GM12878 (cell line): ENCODE measurements around the gene DDX49. TPM values are rescaled to one million over a fixed set of nuclear protein-coding genes. Genes with fewer than 3 reads are reported as not detected.

ENCODE experiments used
- polyA plus RNA-seq, 11 experiments: library from polyadenylated mRNA; depleted of rRNA in 4 of 11; unstranded in 6 of 11; stranded (reverse) in 5 of 11; fragments of >200 nt; fragmentation: Nextera tagmentation in 4 of 11; fragmentation: Illumina TruSeq in 1 of 11; extraction: Ambion mirVana in 4 of 11; extraction: Trizol in 1 of 11; gene quantifications; 1 replicate in 1 of 11; 2 replicates in 10 of 11; pipeline versions ENCODE4 v1.2.1 to v1.2.3, GENCODE V29; 2011 to 2016; ENCODE audit warnings: inconsistent platforms in 2 of 11, missing spikeins in 2 of 11, low read depth in 1 of 11
- total RNA-seq, 4 experiments: library from RNA; depleted of rRNA in 3 of 4; stranded (reverse); fragments of >200 nt in 3 of 4; fragmentation: Illumina TruSeq in 1 of 4; extraction: Trizol in 1 of 4; gene quantifications; 2 replicates each; pipeline versions ENCODE4 v1.2.1 to v1.2.3, GENCODE V29; 2013 to 2021

The DDX49 gene
- total and polyA plus RNA-seq, 10 of the 15 experiments (the other 5 are each of a cell fraction or from before 2014, with no cell fraction given), result 0.58 to 102 (median 48.1) TPM

Other genes with a start within 250 kb of the DDX49 start
Only the 7 nearest of the 10 such genes appear.
- gene COMP, start 128.4 kb upstream of the DDX49 start, total RNA-seq (2014; rRNA removed), result not detected in 2 replicates
- not detected in 2 replicates for gene COMP, start 128.4 kb upstream of the DDX49 start, total RNA-seq (2014; rRNA removed; fragmentation: Illumina TruSeq; extraction: Trizol)
- not detected in 2 replicates for gene COMP, start 128.4 kb upstream of the DDX49 start, total RNA-seq (2021)
- not detected in 2 replicates for gene COMP, start 128.4 kb upstream of the DDX49 start, polyA plus RNA-seq (2011; rRNA removed)
- gene COMP, start 128.4 kb upstream of the DDX49 start, polyA plus RNA-seq (2014; fragmentation: Illumina TruSeq; extraction: Trizol), result not detected in 2 replicates
- gene COMP, start 128.4 kb upstream of the DDX49 start, polyA plus RNA-seq (2014; fragmentation: Nextera tagmentation; extraction: Ambion mirVana), result not detected
- gene COMP, start 128.4 kb upstream of the DDX49 start, polyA plus RNA-seq (2014; rRNA removed), result not detected in 2 replicates
- gene COMP, start 128.4 kb upstream of the DDX49 start, polyA plus RNA-seq (2016; fragmentation: Nextera tagmentation; extraction: Ambion mirVana), result under 1 TPM in 1 of 2 experiments, not detected in 1; 0.17 TPM
- 35.3 and 40.6 TPM in 2 replicates for gene UPF1, start 87.8 kb upstream of the DDX49 start, total RNA-seq (2014; rRNA removed)
- gene UPF1, start 87.8 kb upstream of the DDX49 start, total RNA-seq (2014; rRNA removed; fragmentation: Illumina TruSeq; extraction: Trizol), result 14.5 and 16.1 TPM in 2 replicates
- gene UPF1, start 87.8 kb upstream of the DDX49 start, total RNA-seq (2021), result 71.9 and 80.9 TPM in 2 replicates
- 8.9 and 22.8 TPM in 2 replicates for gene UPF1, start 87.8 kb upstream of the DDX49 start, polyA plus RNA-seq (2011; rRNA removed)
- 26.2 and 33.5 TPM in 2 replicates for gene UPF1, start 87.8 kb upstream of the DDX49 start, polyA plus RNA-seq (2014; fragmentation: Illumina TruSeq; extraction: Trizol)
- 1 to 10 TPM in 1 of 2 experiments, under 1 TPM in 1; 0.58 to 1.1 TPM for gene UPF1, start 87.8 kb upstream of the DDX49 start, polyA plus RNA-seq (2014; fragmentation: Nextera tagmentation; extraction: Ambion mirVana)
- 35.1 and 47.1 TPM in 2 replicates for gene UPF1, start 87.8 kb upstream of the DDX49 start, polyA plus RNA-seq (2014; rRNA removed)
- gene UPF1, start 87.8 kb upstream of the DDX49 start, polyA plus RNA-seq (2016; fragmentation: Nextera tagmentation; extraction: Ambion mirVana), result 1 to 10 TPM; 4.5 to 5.6 TPM
- gene CERS1, start 23.6 kb upstream of the DDX49 start, total RNA-seq (2014; rRNA removed), result not detected in 2 replicates
- not detected in 2 replicates for gene CERS1, start 23.6 kb upstream of the DDX49 start, total RNA-seq (2014; rRNA removed; fragmentation: Illumina TruSeq; extraction: Trizol)
- not detected in 2 replicates for gene CERS1, start 23.6 kb upstream of the DDX49 start, total RNA-seq (2021)
- gene CERS1, start 23.6 kb upstream of the DDX49 start, polyA plus RNA-seq (2011; rRNA removed), result not detected in 2 replicates
- gene CERS1, start 23.6 kb upstream of the DDX49 start, polyA plus RNA-seq (2014; fragmentation: Illumina TruSeq; extraction: Trizol), result not detected in 2 replicates
- not detected for gene CERS1, start 23.6 kb upstream of the DDX49 start, polyA plus RNA-seq (2014; fragmentation: Nextera tagmentation; extraction: Ambion mirVana)
- 0.16 TPM in 1 of 2 replicates, not detected in the other for gene CERS1, start 23.6 kb upstream of the DDX49 start, polyA plus RNA-seq (2014; rRNA removed)
- gene CERS1, start 23.6 kb upstream of the DDX49 start, polyA plus RNA-seq (2016; fragmentation: Nextera tagmentation; extraction: Ambion mirVana), result under 1 TPM in 1 of 2 experiments, not detected in 1; 0.19 TPM
- 281 and 305 TPM in 2 replicates for gene COPE, start 328 bp upstream of the DDX49 start, total RNA-seq (2014; rRNA removed)
- gene COPE, start 328 bp upstream of the DDX49 start, total RNA-seq (2014; rRNA removed; fragmentation: Illumina TruSeq; extraction: Trizol), result 101 and 113 TPM in 2 replicates
- gene COPE, start 328 bp upstream of the DDX49 start, total RNA-seq (2021), result 277 and 296 TPM in 2 replicates
- 71.8 and 167 TPM in 2 replicates for gene COPE, start 328 bp upstream of the DDX49 start, polyA plus RNA-seq (2011; rRNA removed)
- gene COPE, start 328 bp upstream of the DDX49 start, polyA plus RNA-seq (2014; fragmentation: Illumina TruSeq; extraction: Trizol), result 4.3 and 47.5 TPM in 2 replicates
- gene COPE, start 328 bp upstream of the DDX49 start, polyA plus RNA-seq (2014; fragmentation: Nextera tagmentation; extraction: Ambion mirVana), result 10 to 100 TPM in 1 of 2 experiments, 1 to 10 TPM in 1; 3.5 to 17.8 TPM
- gene COPE, start 328 bp upstream of the DDX49 start, polyA plus RNA-seq (2014; rRNA removed), result 278 and 310 TPM in 2 replicates
- 100 to 1,000 TPM; 387 to 464 TPM for gene COPE, start 328 bp upstream of the DDX49 start, polyA plus RNA-seq (2016; fragmentation: Nextera tagmentation; extraction: Ambion mirVana)
- 0.05 and 0.85 TPM in 2 replicates for gene HOMER3, start 21.5 kb downstream of the DDX49 start, total RNA-seq (2014; rRNA removed)
- gene HOMER3, start 21.5 kb downstream of the DDX49 start, total RNA-seq (2014; rRNA removed; fragmentation: Illumina TruSeq; extraction: Trizol), result 0.18 TPM in 1 of 2 replicates, not detected in the other
- 0.19 and 0.64 TPM in 2 replicates for gene HOMER3, start 21.5 kb downstream of the DDX49 start, total RNA-seq (2021)
- 6.3 and 10.6 TPM in 2 replicates for gene HOMER3, start 21.5 kb downstream of the DDX49 start, polyA plus RNA-seq (2011; rRNA removed)
- 0.24 and 0.38 TPM in 2 replicates for gene HOMER3, start 21.5 kb downstream of the DDX49 start, polyA plus RNA-seq (2014; fragmentation: Illumina TruSeq; extraction: Trizol)
- gene HOMER3, start 21.5 kb downstream of the DDX49 start, polyA plus RNA-seq (2014; fragmentation: Nextera tagmentation; extraction: Ambion mirVana), result not detected
- gene HOMER3, start 21.5 kb downstream of the DDX49 start, polyA plus RNA-seq (2014; rRNA removed), result 0.70 and 0.73 TPM in 2 replicates
- under 1 TPM; 0.35 to 0.36 TPM for gene HOMER3, start 21.5 kb downstream of the DDX49 start, polyA plus RNA-seq (2016; fragmentation: Nextera tagmentation; extraction: Ambion mirVana)
- 56.5 and 56.7 TPM in 2 replicates for gene SUGP2, start 113.8 kb downstream of the DDX49 start, total RNA-seq (2014; rRNA removed)
- 55.3 and 56.4 TPM in 2 replicates for gene SUGP2, start 113.8 kb downstream of the DDX49 start, total RNA-seq (2014; rRNA removed; fragmentation: Illumina TruSeq; extraction: Trizol)
- 93.9 and 102 TPM in 2 replicates for gene SUGP2, start 113.8 kb downstream of the DDX49 start, total RNA-seq (2021)
- 113 and 120 TPM in 2 replicates for gene SUGP2, start 113.8 kb downstream of the DDX49 start, polyA plus RNA-seq (2011; rRNA removed)
- 79.0 and 82.1 TPM in 2 replicates for gene SUGP2, start 113.8 kb downstream of the DDX49 start, polyA plus RNA-seq (2014; fragmentation: Illumina TruSeq; extraction: Trizol)
- 10 to 100 TPM; 15.0 to 38.6 TPM for gene SUGP2, start 113.8 kb downstream of the DDX49 start, polyA plus RNA-seq (2014; fragmentation: Nextera tagmentation; extraction: Ambion mirVana)
- 120 and 126 TPM in 2 replicates for gene SUGP2, start 113.8 kb downstream of the DDX49 start, polyA plus RNA-seq (2014; rRNA removed)
- 10 to 100 TPM; 56.7 to 57.6 TPM for gene SUGP2, start 113.8 kb downstream of the DDX49 start, polyA plus RNA-seq (2016; fragmentation: Nextera tagmentation; extraction: Ambion mirVana)
- 54.6 and 64.4 TPM in 2 replicates for gene ARMC6, start 113.9 kb downstream of the DDX49 start, total RNA-seq (2014; rRNA removed)
- 22.8 and 27.1 TPM in 2 replicates for gene ARMC6, start 113.9 kb downstream of the DDX49 start, total RNA-seq (2014; rRNA removed; fragmentation: Illumina TruSeq; extraction: Trizol)
- gene ARMC6, start 113.9 kb downstream of the DDX49 start, total RNA-seq (2021), result 45.3 and 53.9 TPM in 2 replicates
- 20.0 and 26.5 TPM in 2 replicates for gene ARMC6, start 113.9 kb downstream of the DDX49 start, polyA plus RNA-seq (2011; rRNA removed)
- gene ARMC6, start 113.9 kb downstream of the DDX49 start, polyA plus RNA-seq (2014; fragmentation: Illumina TruSeq; extraction: Trizol), result 15.8 and 32.4 TPM in 2 replicates
- gene ARMC6, start 113.9 kb downstream of the DDX49 start, polyA plus RNA-seq (2014; fragmentation: Nextera tagmentation; extraction: Ambion mirVana), result 1 to 10 TPM; 1.1 to 2.6 TPM
- gene ARMC6, start 113.9 kb downstream of the DDX49 start, polyA plus RNA-seq (2014; rRNA removed), result 50.8 and 53.5 TPM in 2 replicates
- 10 to 100 TPM; 54.3 to 59.1 TPM for gene ARMC6, start 113.9 kb downstream of the DDX49 start, polyA plus RNA-seq (2016; fragmentation: Nextera tagmentation; extraction: Ambion mirVana)